ENCODE measurements around the gene NCOA5. TPM values are rescaled to one million over a fixed set of nuclear protein-coding genes. Genes with fewer than 3 reads are reported as not detected.

Gene NCOA5
- total and polyA plus RNA-seq, 7 donors: 8.8 to 17.3 (median 11.4) TPM

- no peak overlapping the region for H3K4me3 ChIP-seq
- DNase-seq (no peak), ATAC-seq (no peak)
- H3K9me3 ChIP-seq: no peaks in the 10 kb centered on the region
- peaks cover 29 to 92% of the 10 kb centered on the region in 2 donors for H3K36me3 ChIP-seq (ENCODE audit: insufficient read depth in 1 of 2, low read depth in 1 of 2)
- 36 to 58% (median 54%) methylated on average over 3 of the region's 3 CpGs for WGBS, 3 donors
- intact Hi-C loops (cut with DNase I): no loop called here
- no peaks in the 10 kb centered on the region for H3K4me1 ChIP-seq
- no peaks in the 10 kb centered on the region for H3K27me3 ChIP-seq (ENCODE audit: insufficient read depth in 3 of 3, low read length in 2 of 3)
- H3K27ac ChIP-seq: no peak overlapping the region
- TF ChIP-seq CTCF (IDR thresholded peaks at IDR 0.05): no peak
These were observed 26.1 kb downstream of the NCOA5 start for GRCh38 chr20:46063652-46064054.

GRCh38 chr20:46063151-46063550, 26.6 kb downstream of the NCOA5 start:
- no peak for ATAC-seq
- Histone ChIP-seq H3K9me3 (no peaks in the 10 kb centered on the region), H3K36me3 (ENCODE audit: insufficient read depth in 1 of 2, low read depth in 1 of 2) (peaks cover 26 to 87% of the 10 kb centered on the region in 2 donors), H3K27me3 (ENCODE audit: insufficient read depth in 3 of 3, low read length in 2 of 3) (peaks cover 0 to 1% (median 0%) of the 10 kb centered on the region in 3 donors), H3K4me1 (peaks cover under 1% of the 10 kb centered on the region), H3K4me3 (no peak overlapping the region), H3K27ac (no peak overlapping the region)
- 85 to 91% (median 87%) methylated on average over 8 of the region's 8 CpGs for WGBS, 3 donors
- TF ChIP-seq CTCF (IDR thresholded peaks at IDR 0.05): no peak
- DNase-seq: no peak
- intact Hi-C loops (cut with DNase I): no loop called here

GRCh38 chr20:46062621-46063020, 27.1 kb downstream of the NCOA5 start:
- intact Hi-C loops (cut with DNase I): no loop called here

GRCh38 chr20:46062151-46062550, 27.6 kb downstream of the NCOA5 start:
- intact Hi-C loops (cut with DNase I): no loop called here
- Histone ChIP-seq H3K9me3 (no peaks in the 10 kb centered on the region), H3K36me3 (ENCODE audit: insufficient read depth in 1 of 2, low read depth in 1 of 2) (peaks cover 26 to 77% of the 10 kb centered on the region in 2 donors), H3K4me1 (peaks cover 9% of the 10 kb centered on the region), H3K4me3 (no peak overlapping the region), H3K27ac (no peak overlapping the region), H3K27me3 (ENCODE audit: insufficient read depth in 3 of 3, low read length in 2 of 3) (peaks cover 0 to 11% (median 2%) of the 10 kb centered on the region in 3 donors)
- DNase-seq: no peak
- no peak for ATAC-seq
- 45 to 77% (median 62%) methylated on average over 4 of the region's 4 CpGs for WGBS, 3 donors
- TF ChIP-seq CTCF (IDR thresholded peaks at IDR 0.05): no peak

More at GRCh38 chr20:46062621-46063020, 27.1 kb downstream of the NCOA5 start:
- no peak overlapping the region for H3K4me3 ChIP-seq
- 76 to 85% (median 83%) methylated on average over 12 of the region's 12 CpGs for WGBS, 3 donors
- peaks cover 26 to 82% of the 10 kb centered on the region in 2 donors for H3K36me3 ChIP-seq (ENCODE audit: insufficient read depth in 1 of 2, low read depth in 1 of 2)
- no peak for ATAC-seq
- no peaks in the 10 kb centered on the region for H3K9me3 ChIP-seq
- peaks cover 0 to 6% (median 2%) of the 10 kb centered on the region in 3 donors for H3K27me3 ChIP-seq (ENCODE audit: insufficient read depth in 3 of 3, low read length in 2 of 3)
- no peak overlapping the region for H3K27ac ChIP-seq
- H3K4me1 ChIP-seq: peaks cover 6% of the 10 kb centered on the region
- no peak for DNase-seq
- TF ChIP-seq CTCF (IDR thresholded peaks at IDR 0.05): no peak

GRCh38 chr20:46060975-46061374, 28.8 kb downstream of the NCOA5 start:
- intact Hi-C loops (cut with DNase I): no loop called here
- Histone ChIP-seq H3K9me3 (no peaks in the 10 kb centered on the region), H3K4me3 (no peak overlapping the region), H3K36me3 (ENCODE audit: insufficient read depth in 1 of 2, low read depth in 1 of 2) (peaks cover 18 to 65% of the 10 kb centered on the region in 2 donors), H3K27me3 (ENCODE audit: insufficient read depth in 3 of 3, low read length in 2 of 3) (peaks cover 0 to 19% (median 2%) of the 10 kb centered on the region in 3 donors), H3K4me1 (peaks cover 9% of the 10 kb centered on the region), H3K27ac (no peak overlapping the region)
- ATAC-seq (no peak), DNase-seq (no peak)
- 84 to 89% (median 89%) methylated on average over 4 of the region's 4 CpGs for WGBS, 3 donors
- no peak for TF ChIP-seq CTCF (IDR thresholded peaks at IDR 0.05)
